Keratinocyte (primary cell): ENCODE measurements around the gene ZNF236. TPM values are rescaled to one million over a fixed set of nuclear protein-coding genes. Genes with fewer than 3 reads are reported as not detected.

Experiments used
- DNase-seq: peaks from one replicate; pipeline ENCODE4 v3.0.0-alpha.2; 2011; ENCODE audit warnings: low read depth, missing footprints, low spot score
- FAIRE-seq: peaks from 2 replicates; lab custom pipeline; 2011; peaks lifted over from hg19 to GRCh38; lab: Jason Lieb, UNC
- H2AFZ ChIP-seq: 2 replicates; pipeline ENCODE4 v1.6.0; 2012; ENCODE audit warnings: low read length, control low read depth, inconsistent platforms; ENCODE audit not compliant: control insufficient read depth
- H3K27ac ChIP-seq: 2 replicates; pipeline ENCODE4 v1.5.1; 2011; ENCODE audit warnings: low read length; ENCODE audit not compliant: control insufficient read depth, insufficient read depth
- H3K27me3 ChIP-seq: 3 replicates; pipeline ENCODE4 v1.6.0; 2011; ENCODE audit warnings: low read length; ENCODE audit not compliant: control insufficient read depth, insufficient read depth; ENCODE audit errors: extremely low read depth
- H3K36me3 ChIP-seq, 2 experiments: 2 replicates in 1 of 2; 3 replicates in 1 of 2; pipeline ENCODE4 v1.5.1; 2011; ENCODE audit warnings: low read length in 2 of 2, mild to moderate bottlenecking in 1 of 2; ENCODE audit not compliant: control insufficient read depth in 2 of 2, insufficient read depth in 2 of 2; ENCODE audit errors: extremely low read depth in 1 of 2
- H3K4me1 ChIP-seq: 3 replicates; pipeline ENCODE4 v1.5.1; 2011; ENCODE audit warnings: low read length; ENCODE audit not compliant: control insufficient read depth, insufficient read depth; ENCODE audit errors: extremely low read depth
- H3K4me2 ChIP-seq: 3 replicates; pipeline ENCODE4 v1.6.0; 2011; ENCODE audit warnings: low read depth, low read length; ENCODE audit not compliant: control insufficient read depth, insufficient read depth; ENCODE audit errors: extremely low read depth
- H3K4me3 ChIP-seq, 3 experiments: fragments of 200-600 bp in 1 of 3; sonication (generic) in 1 of 3; 2 replicates in 2 of 3; 3 replicates in 1 of 3; pipeline ENCODE4 v1.5.1; 2011 to 2016; ENCODE audit warnings: low read length in 3 of 3, mild to moderate bottlenecking in 3 of 3, control low read depth in 2 of 3, inconsistent platforms in 1 of 3, low read depth in 1 of 3, mixed read lengths in 1 of 3, mixed run types in 1 of 3, moderate library complexity in 1 of 3; ENCODE audit not compliant: control insufficient read depth in 2 of 3, insufficient read depth in 2 of 3; ENCODE audit errors: extremely low read depth in 1 of 3
- H3K79me2 ChIP-seq: 2 replicates; pipeline ENCODE4 v1.6.0; 2012; ENCODE audit warnings: low read length; ENCODE audit not compliant: control insufficient read depth, insufficient read depth
- H3K9ac ChIP-seq: 3 replicates; pipeline ENCODE4 v1.6.0; 2011; ENCODE audit warnings: low read length; ENCODE audit not compliant: control insufficient read depth, insufficient read depth; ENCODE audit errors: extremely low read depth
- H3K9me1 ChIP-seq: 3 replicates; pipeline ENCODE4 v1.6.0; 2011; ENCODE audit warnings: low read length; ENCODE audit not compliant: control insufficient read depth, insufficient read depth; ENCODE audit errors: extremely low read depth
- H3K9me3 ChIP-seq: 2 replicates; pipeline ENCODE4 v1.5.1; 2012; ENCODE audit warnings: low read depth, low read length; ENCODE audit not compliant: control insufficient read depth
- H4K20me1 ChIP-seq: 3 replicates; pipeline ENCODE4 v1.6.0; 2011; ENCODE audit warnings: low read length; ENCODE audit not compliant: control insufficient read depth, insufficient read depth; ENCODE audit errors: extremely low read depth
- EZH2 ChIP-seq: IDR thresholded peaks from one replicate; pipeline ENCODE4 v1.6.1; 2012; ENCODE audit warnings: inconsistent platforms, mild to moderate bottlenecking, low read length, moderate library complexity
- dilution Hi-C: fragments of 300-500 bp; cut with MboI; formaldehyde crosslinking; loops from one replicate; pipeline ENCODE4 v1.7.0; 2020; ENCODE audit warnings: low sequenced_read_pairs; ENCODE audit not compliant: extremely low pct_ligation_motif_present
- polyA plus RNA-seq, 5 experiments: library from polyadenylated mRNA; depleted of rRNA in 3 of 5; stranded (reverse) in 3 of 5; stranded (forward) in 1 of 5; unstranded in 1 of 5; fragments of >200 nt; gene quantifications; 1 replicate in 1 of 5; 2 replicates in 3 of 5; 3 replicates in 1 of 5; pipeline versions ENCODE4 v1.2.1 to v1.2.3, GENCODE V29; 2011 to 2012; ENCODE audit warnings: missing spikeins in 2 of 5, low read depth in 1 of 5, low replicate concordance in 1 of 5
- TF ChIP-seq, protein P1 (sequence below), 3 experiments: IDR thresholded peaks in 1 of 3; conservative IDR thresholded peaks in 1 of 3; optimal IDR thresholded peaks in 1 of 3; 2 replicates in 2 of 3; 3 replicates in 1 of 3; pipeline versions ENCODE3 to v1.5.1; 2011; ENCODE audit warnings: low read length in 3 of 3, mild to moderate bottlenecking in 3 of 3, moderate library complexity in 2 of 3, control low read depth in 1 of 3, inconsistent platforms in 1 of 3; ENCODE audit not compliant: insufficient read depth in 2 of 3; ENCODE audit errors: extremely low read depth in 1 of 3

ZNF236 gene
- polyA plus RNA-seq, 1 donor (not counting 4 experiments of a cell fraction or from before 2014, with no cell fraction given) = 4.5 TPM

DNA sequence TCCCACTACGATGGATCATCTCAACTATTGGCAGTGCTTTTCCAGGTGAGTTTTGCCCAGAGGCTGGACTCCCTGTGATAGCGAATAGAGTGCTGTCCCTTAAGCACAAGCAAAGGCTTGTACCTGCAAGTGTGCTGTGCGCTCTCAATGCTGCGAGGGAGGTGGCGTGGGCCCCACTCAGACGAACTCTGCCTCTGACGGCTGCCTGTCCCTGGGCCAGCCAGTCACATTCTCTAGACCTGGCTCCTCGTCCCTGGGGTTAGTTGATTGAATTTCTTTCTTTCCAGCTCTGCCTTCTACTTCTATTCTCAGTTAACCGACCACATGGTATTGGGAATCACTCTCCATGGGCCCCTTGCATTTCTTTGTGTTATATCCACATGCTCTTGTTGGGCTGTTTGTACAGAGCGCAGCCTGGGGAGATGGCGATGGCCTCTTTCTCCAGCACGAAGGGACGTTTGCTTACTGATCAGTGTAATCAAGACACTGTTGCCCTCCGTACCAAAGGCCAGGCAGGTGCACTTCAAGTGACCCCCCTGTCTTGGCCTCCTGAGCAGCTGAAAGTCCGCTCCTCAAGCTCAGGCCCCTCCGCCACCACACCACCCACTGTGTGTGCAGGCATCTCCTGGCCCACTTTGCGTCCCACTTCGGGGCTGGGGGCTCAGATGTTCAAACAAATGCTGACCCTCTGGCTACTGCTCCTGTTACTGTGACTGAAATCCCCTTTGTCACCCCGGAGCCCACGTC, 151.3 kb downstream of the ZNF236 start:
- dilution Hi-C loops = no loop called here
- H3K36me3 ChIP-seq = peaks cover 2 to 4% of the 10 kb centered on the region in 2 experiments
- no peak overlapping the region for H2AFZ ChIP-seq
- TF ChIP-seq, protein P1, sequence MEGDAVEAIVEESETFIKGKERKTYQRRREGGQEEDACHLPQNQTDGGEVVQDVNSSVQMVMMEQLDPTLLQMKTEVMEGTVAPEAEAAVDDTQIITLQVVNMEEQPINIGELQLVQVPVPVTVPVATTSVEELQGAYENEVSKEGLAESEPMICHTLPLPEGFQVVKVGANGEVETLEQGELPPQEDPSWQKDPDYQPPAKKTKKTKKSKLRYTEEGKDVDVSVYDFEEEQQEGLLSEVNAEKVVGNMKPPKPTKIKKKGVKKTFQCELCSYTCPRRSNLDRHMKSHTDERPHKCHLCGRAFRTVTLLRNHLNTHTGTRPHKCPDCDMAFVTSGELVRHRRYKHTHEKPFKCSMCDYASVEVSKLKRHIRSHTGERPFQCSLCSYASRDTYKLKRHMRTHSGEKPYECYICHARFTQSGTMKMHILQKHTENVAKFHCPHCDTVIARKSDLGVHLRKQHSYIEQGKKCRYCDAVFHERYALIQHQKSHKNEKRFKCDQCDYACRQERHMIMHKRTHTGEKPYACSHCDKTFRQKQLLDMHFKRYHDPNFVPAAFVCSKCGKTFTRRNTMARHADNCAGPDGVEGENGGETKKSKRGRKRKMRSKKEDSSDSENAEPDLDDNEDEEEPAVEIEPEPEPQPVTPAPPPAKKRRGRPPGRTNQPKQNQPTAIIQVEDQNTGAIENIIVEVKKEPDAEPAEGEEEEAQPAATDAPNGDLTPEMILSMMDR (optimal IDR thresholded peaks at IDR 0.05 in 1 of 3, IDR thresholded peaks at IDR 0.05 in 1 of 3, conservative IDR thresholded peaks at IDR 0.05 in 1 of 3; ENCODE audit: extremely low read depth in 1 of 3, insufficient read depth in 2 of 3, low read length in 3 of 3) = no peak
- TF ChIP-seq EZH2 = no peak
- no peak for DNase-seq
- H3K27ac ChIP-seq = no peak overlapping the region
- no peaks in the 10 kb centered on the region for H3K9me3 ChIP-seq
- no peaks in the 10 kb centered on the region for H3K79me2 ChIP-seq
- peaks cover 8% of the 10 kb centered on the region for H3K4me1 ChIP-seq
- H3K27me3 ChIP-seq = no peaks in the 10 kb centered on the region
- peak overlapping the region; percentile 12 for H3K4me2 ChIP-seq
- FAIRE-seq = no peak
- H3K4me3 ChIP-seq = no peak overlapping the region
- H3K9me1 ChIP-seq = no peaks in the 10 kb centered on the region
- no peak overlapping the region for H3K9ac ChIP-seq
- H4K20me1 ChIP-seq = no peaks in the 10 kb centered on the region

- peaks cover 8% of the 10 kb centered on the region for H3K4me1 ChIP-seq
- H3K27me3 ChIP-seq = no peaks in the 10 kb centered on the region
- H3K9me3 ChIP-seq = no peaks in the 10 kb centered on the region
- no peaks in the 10 kb centered on the region for H3K79me2 ChIP-seq
- H3K9me1 ChIP-seq = no peaks in the 10 kb centered on the region
- no peak overlapping the region for H3K4me3 ChIP-seq
- dilution Hi-C loops = no loop called here
- H3K27ac ChIP-seq = no peak overlapping the region
- FAIRE-seq (no peak), DNase-seq (no peak)
- peaks cover 0 to 1% of the 10 kb centered on the region in 2 experiments for H3K36me3 ChIP-seq
- H3K9ac ChIP-seq = no peak overlapping the region
- no peaks in the 10 kb centered on the region for H4K20me1 ChIP-seq
- no peak for TF ChIP-seq EZH2
- no peak overlapping the region for H3K4me2 ChIP-seq
- H2AFZ ChIP-seq = no peak overlapping the region
Measured at GRCh38 chr18:76974386-76974785, 152.0 kb downstream of the ZNF236 start.
